ENCODE data around the gene GNG7. TPM values are rescaled to one million over a fixed set of nuclear protein-coding genes. Genes with fewer than 3 reads are reported as not detected.
"Not testable (repeated sequence)": the region's sequence is repeated elsewhere in the genome, so short reads cannot be mapped to it uniquely, and the experiment has no call there.

GNG7 gene
- total RNA-seq, 1 donor: not detected

- peak; percentile 5 for TF ChIP-seq CTCF (IDR thresholded peaks at IDR 0.05; ENCODE audit: insufficient read depth, low read depth, low read length)
- H3K4me3 ChIP-seq (ENCODE audit: low read depth, low read length): no peak overlapping the region
- DNase-seq (ENCODE audit: low read depth): no peak
Measured at GRCh38 chr19:2661615-2662014, 40.9 kb downstream of the GNG7 start.

- DNase-seq (ENCODE audit: low read depth): no peak
- H3K4me3 ChIP-seq (ENCODE audit: low read depth, low read length): no peak overlapping the region
- TF ChIP-seq CTCF (IDR thresholded peaks at IDR 0.05; ENCODE audit: insufficient read depth, low read depth, low read length): no peak
Measured at GRCh38 chr19:2659856-2660432, 42.5 kb downstream of the GNG7 start.

- TF ChIP-seq CTCF (IDR thresholded peaks at IDR 0.05; ENCODE audit: insufficient read depth, low read depth, low read length): no peak
- no peak for DNase-seq (ENCODE audit: low read depth)
Measured at GRCh38 chr19:2656533-2656932, 46.0 kb downstream of the GNG7 start.

GRCh38 chr19:2653710-2654707 is 48.5 kb downstream of the GNG7 start:
- DNase-seq (ENCODE audit: low read depth): no peak
- no peak overlapping the region for H3K4me3 ChIP-seq (ENCODE audit: low read depth, low read length)
- TF ChIP-seq CTCF (IDR thresholded peaks at IDR 0.05; ENCODE audit: insufficient read depth, low read depth, low read length): no peak

More at GRCh38 chr19:2656533-2656932, 46.0 kb downstream of the GNG7 start:
- no peak overlapping the region for H3K4me3 ChIP-seq (ENCODE audit: low read depth, low read length)

GRCh38 chr19:2653218-2653617 is 49.3 kb downstream of the GNG7 start:
- H3K4me3 ChIP-seq (ENCODE audit: low read depth, low read length): no peak overlapping the region
- no peak for TF ChIP-seq CTCF (IDR thresholded peaks at IDR 0.05; ENCODE audit: insufficient read depth, low read depth, low read length)
- no peak for DNase-seq (ENCODE audit: low read depth)

- H3K4me3 ChIP-seq (ENCODE audit: low read depth, low read length): no peak overlapping the region
- no peak for TF ChIP-seq CTCF (IDR thresholded peaks at IDR 0.05; ENCODE audit: insufficient read depth, low read depth, low read length)
- DNase-seq (ENCODE audit: low read depth): no peak
Measured at GRCh38 chr19:2652504-2653099, 49.9 kb downstream of the GNG7 start.

- H3K4me3 ChIP-seq (ENCODE audit: low read depth, low read length); DNase-seq (ENCODE audit: low read depth): not testable (repeated sequence)
Measured at GRCh38 chr19:2651002-2651733, 51.3 kb downstream of the GNG7 start.
